ENCODE results near the gene CCDC148. TPM values are rescaled to one million over a fixed set of nuclear protein-coding genes. Genes with fewer than 3 reads are reported as not detected.
A peak's percentile ranks its signal among the peaks of the same experiment; 100 is the strongest.

CCDC148 gene
- total and polyA plus RNA-seq, 10 of the 15 experiments (the other 5 are each of a cell fraction or from before 2014, with no cell fraction given) = 0.07 to 0.30 (median 0.18) TPM; not detected in 7

GRCh38 chr2:158199928-158200650 is 256.5 kb downstream of the CCDC148 start:
- CTCF ChIA-PET = no interaction called here
- ATAC-seq (no peak), FAIRE-seq (no peak), DNase-seq (ENCODE audit: low read depth, low spot score) (no peak)
- SMC1A ChIA-PET (ENCODE audit: uncharacterized antibody, unreplicated experiment) = no interaction called here
- Histone ChIP-seq H4K20me1 (ENCODE audit: control insufficient read depth, insufficient read depth) (no peaks in the 10 kb centered on the region), H3K36me3 (ENCODE audit: control insufficient read depth in 2 of 2, insufficient read depth in 2 of 2, low read length in 1 of 2) (no peaks in the 10 kb centered on the region), H3K79me2 (ENCODE audit: control insufficient read depth, insufficient read depth, low read length) (no peaks in the 10 kb centered on the region), H3K9ac (ENCODE audit: control insufficient read depth, insufficient read depth, low read length) (no peak overlapping the region), H3K9me3 (replicated peaks; ENCODE audit: control insufficient read depth, insufficient read depth, low read length) (no peaks in the 10 kb centered on the region), H3K4me3 (no peak overlapping the region), H3K4me1 (ENCODE audit: control insufficient read depth, insufficient read depth, low read length) (no peaks in the 10 kb centered on the region), H3K27me3 (replicated peaks in 1 of 2; ENCODE audit: control insufficient read depth in 2 of 2, insufficient read depth in 2 of 2, low read length in 1 of 2) (no peaks in the 10 kb centered on the region), H3K4me2 (ENCODE audit: control insufficient read depth, insufficient read depth) (no peak overlapping the region), H2AFZ (ENCODE audit: control insufficient read depth, low read depth, low read length) (no peak overlapping the region), H3K27ac (ENCODE audit: control insufficient read depth, insufficient read depth) (no peak overlapping the region)
- POLR2A ChIA-PET = no interaction called here
- in situ Hi-C loops (cut with MboI) (no loop called here), intact Hi-C loops (cut with micrococcal nuclease; ENCODE audit: unreplicated experiment) (no loop called here)
- TF ChIP-seq PML (IDR thresholded peaks at IDR 0.05; ENCODE audit: low read length) = no peak
- TF ChIP-seq ZBTB40 (IDR thresholded peaks at IDR 0.05; ENCODE audit: borderline replicate concordance) = peak; percentile 40
- BruUV-seq (replicated peaks) = no TSS peak
- 41% methylated on average over 2 of the region's 2 CpGs for WGBS (ENCODE audit: insufficient coverage, insufficient replicate concordance, low lambda C conversion rate, missing lambda C conversion rate)
- RAD21 ChIA-PET (ENCODE audit: unreplicated experiment) = no interaction called here
